CD4-positive, alpha-beta T cell treated with Interleukin-4 for 4 hours (primary cell): Measurements from ENCODE around the gene UVRAG.

Experiments used
- DNase-seq: peaks from one replicate; pipeline ENCODE4 v3.0.0-alpha.2; 2020

Gene UVRAG

DNA sequence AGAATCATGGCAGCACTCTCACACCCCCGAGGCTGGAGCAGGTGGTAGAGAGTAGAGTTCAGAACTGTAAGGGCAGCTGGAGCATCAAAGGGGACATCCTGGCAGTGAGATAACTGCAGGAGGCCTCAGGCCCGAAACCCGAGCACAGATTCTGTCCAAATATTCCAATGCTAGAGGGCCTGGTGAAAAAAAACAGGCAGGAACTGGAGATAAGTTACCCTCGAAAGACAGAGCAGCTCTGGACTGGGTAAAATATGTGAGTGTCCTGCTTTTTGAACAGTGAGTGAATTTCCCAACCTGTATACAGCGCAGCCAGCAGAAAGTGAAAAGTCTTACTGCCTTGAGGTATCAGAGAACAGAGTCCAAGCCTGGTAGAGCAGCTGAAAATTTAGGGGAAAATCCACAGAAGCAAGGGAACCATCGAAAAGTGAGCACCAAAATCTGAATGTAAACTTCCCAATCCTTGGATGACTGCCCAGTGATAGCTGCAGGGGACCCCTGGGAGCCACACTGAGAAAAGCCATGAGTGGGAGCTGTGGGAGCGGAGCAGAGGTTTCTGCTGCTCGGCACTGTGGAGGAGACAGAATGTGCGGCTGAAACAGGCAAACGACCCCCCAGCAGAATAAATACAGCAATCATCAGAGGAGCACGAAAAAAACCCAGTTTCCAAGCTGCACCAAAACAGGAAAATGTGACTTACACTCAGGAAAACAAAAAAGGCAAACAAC lies 340.7 kb downstream of the UVRAG start:
- DNase-seq = no peak

DNA sequence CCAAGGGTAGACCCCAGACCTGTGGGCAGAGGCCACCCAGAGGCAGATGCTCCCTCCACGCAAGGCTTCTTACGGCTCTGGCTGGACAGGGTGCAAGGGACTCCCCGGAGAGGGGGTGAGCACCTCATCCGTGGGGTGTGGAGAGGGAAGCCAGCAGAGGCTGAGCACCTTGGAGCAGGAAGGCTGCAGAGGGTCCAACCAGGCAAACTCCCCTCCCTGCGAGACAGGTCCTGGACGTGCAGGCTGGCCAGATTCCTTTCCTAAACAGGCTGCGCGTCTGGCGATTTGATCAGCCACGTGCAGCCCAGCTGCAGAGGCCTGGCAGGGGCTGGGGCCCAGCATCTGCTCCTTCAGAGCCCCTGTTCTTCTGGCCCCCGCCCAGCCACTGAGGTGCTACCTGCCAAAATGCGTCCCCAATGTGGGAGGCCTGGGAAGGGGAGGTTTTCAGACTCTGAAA lies 342.0 kb downstream of the UVRAG start:
- DNase-seq = no peak

DNA sequence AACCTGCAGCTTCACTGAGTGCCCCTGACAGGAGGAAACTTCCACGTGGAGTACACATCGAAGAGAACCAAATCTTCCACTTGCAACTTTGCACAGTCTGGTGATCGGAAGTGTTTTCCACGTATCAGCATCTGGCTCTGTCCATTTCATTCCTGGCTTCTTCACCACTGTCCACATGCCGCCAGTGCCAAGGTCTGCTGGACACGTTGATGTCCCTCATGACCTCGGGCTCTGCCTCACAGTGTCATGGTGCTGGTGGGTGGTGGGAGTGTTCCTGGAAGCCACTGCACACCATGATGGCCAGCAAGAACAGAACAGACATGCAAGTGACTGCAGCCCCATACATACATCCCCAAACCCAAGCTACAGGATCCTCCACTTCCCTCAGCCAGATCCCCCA lies 342.9 kb downstream of the UVRAG start:
- DNase-seq = no peak

GRCh38 chr11:76158394-76159302 lies 343.6 kb downstream of the UVRAG start:
- DNase-seq = no peak

DNA sequence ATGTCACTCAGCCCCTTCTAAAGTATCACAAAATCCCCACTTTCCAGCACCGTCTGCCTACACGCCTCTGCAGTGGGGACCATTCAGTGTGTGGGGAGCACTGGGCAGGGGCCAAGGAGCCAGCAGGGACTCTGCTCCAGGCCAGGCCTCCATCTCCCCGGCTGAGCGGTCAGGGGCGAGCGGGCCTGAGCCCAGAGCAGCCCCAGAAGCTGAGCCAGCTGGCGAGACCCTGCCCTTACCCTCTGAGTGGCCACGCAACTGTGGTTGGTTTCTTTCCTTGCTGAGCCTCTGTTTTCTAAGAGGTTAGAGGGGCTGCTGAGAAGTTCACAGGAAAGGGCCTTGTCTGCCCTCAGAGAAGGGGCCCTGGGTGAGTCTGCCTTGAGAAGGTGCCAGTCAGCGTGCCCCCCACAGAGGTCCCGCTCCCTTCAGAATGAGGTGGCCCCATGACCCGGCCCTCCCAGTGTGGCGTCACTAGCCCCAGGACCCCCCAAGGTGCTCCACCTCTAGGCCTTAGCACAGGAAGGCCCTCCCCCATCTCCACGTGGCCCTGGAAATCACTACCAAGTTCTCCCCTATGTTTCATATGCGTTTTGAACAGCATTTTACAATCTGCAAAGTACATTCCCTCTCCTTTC lies 344.4 kb downstream of the UVRAG start:
- DNase-seq = no peak

DNA sequence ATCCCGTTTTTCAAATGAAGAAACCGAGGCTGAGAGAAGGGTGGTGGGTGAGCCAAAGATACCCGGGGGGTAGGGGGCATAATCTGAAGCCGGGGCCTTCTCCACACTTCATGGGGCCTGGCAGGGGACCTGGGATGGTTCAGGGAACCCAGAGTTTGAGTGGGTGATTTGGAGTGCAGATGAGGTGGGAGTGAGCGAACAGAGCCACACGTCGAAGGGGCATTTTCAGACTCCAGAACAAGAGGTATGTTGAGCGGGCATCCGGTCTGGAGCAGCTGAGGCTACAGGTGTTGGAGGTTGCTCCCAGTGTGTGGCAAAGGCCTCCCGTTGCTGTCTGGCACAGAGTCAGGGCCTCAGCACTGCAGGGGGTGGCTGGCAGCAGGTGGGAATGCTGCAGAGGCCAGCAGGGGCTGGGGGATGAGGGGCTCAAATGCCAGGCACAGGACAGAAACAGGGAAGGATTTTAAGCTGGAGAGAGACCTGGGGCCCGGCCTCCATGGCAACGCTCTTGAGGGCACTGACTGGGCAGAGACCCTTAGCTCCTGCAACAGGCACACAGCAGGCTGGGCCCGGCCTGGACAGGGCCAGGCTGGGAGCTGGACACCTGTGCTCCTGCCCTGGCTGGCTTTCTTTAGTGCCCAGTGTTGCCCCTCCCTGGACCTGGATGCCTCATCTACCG lies 345.1 kb downstream of the UVRAG start:
- no peak for DNase-seq

GRCh38 chr11:76160856-76161255 lies 345.8 kb downstream of the UVRAG start:
- DNase-seq = no peak

- DNase-seq = no peak
Measured at GRCh38 chr11:76161261-76161961, 346.4 kb downstream of the UVRAG start.

GRCh38 chr11:76162336-76163288 lies 347.6 kb downstream of the UVRAG start:
- no peak for DNase-seq

DNA sequence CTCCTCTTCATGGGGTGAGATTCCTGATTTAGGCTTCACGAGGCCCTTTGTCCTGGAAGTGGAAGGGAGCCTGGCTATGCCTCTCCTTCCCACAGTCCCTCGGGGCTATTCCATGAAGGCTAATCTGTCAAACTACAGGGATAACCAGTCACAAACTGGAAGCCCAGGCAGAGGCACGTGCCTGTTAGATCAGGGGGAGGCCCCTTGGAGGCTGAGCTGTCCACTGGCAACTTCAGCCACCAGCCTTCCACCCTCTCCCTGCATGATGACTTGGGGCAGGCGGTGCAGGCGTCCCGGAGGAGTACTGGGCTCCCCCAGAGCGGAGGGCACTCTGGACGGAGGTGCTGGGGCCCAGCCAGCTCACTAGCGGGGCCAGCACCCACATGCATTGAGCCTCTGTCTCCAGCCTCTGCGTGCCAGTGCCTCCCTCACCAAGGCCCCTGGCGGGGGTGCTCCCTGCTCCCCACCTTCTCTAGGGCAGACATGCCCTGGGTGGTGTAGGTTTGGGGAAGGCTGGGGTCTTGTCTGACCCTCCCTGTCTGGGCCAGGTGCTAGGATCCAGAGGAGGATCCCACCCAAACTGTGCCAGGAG lies 348.4 kb downstream of the UVRAG start:
- no peak for DNase-seq

DNA sequence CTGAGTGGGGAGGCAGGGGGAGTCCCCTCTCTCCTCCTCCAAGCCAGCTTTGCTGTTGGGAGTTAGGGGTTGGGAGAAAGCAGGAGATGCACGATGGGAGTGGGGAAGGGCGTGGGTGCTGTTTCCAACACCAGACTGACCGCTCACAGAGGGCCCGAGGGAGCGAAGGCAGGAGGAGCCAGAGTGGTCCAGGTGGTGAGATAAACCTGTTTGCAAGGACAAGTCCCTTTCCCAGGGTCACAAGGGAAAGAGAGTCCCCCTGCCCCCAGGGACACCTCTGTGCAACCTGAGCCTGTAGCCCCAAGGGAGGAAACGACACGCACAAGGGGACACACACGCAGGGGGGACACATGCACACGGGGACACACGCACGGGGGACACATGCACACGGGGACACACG lies 349.1 kb downstream of the UVRAG start:
- DNase-seq = no peak

DNA sequence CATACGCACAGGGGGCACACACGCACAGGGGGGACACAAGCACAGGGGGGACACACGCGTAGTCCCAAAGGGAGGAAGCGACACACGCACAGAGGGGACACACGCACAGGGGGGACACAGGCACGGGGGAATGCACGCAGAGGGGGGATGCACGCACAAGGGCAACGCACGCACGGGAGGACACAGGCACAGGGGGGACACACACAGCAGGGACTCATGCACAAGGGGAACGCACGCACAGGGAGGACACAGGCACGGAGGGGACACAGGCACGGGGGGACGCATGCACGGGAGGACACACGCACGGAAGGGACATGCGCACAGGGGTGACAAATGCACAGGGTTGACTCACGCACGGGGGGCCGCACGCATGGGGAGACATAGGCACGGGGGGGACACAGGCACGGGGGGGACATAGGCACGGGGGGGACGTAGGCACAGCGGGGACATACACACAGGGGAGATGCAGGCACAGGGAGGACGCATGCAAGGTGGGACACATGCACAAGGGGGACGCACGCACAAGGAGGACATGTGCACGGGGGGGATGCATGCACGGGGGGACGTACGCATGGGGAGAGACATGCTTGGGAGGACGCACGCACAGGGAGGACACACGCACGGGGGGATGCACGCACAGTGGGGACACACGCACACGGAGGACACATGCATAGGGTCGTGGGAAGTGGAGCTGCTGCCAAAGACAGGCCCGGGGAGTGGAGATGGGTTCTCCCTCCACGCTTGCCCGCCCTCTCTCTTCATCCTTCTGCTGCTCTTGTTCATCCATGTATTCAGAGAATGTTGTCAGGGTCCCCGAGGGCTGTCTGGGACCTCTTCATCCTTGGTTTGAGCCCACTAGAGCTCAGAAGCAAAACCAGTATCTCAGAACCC lies 350.1 kb downstream of the UVRAG start:
- DNase-seq = no peak

DNA sequence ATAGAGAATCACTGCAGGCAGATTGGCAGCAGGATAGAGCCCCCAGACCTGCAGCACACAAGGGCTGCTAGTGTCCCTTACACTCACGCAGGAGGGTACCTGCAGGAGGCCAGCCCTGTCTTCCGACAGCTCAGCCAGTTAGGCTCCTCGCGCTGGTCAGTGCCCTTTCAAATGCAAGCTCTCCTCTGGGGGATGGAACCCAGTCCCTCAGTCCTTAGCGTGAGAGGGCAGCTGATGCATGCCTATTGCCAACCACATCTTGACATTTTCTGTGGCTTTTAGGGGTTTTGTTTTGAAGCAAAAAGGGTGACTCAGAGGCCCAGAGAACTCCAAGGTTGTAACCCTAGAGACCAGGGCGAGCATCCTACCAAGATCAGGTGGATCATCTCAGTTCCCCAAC lies 351.3 kb downstream of the UVRAG start:
- DNase-seq = no peak

GRCh38 chr11:76167590-76167989 lies 352.6 kb downstream of the UVRAG start:
- DNase-seq = no peak

DNA sequence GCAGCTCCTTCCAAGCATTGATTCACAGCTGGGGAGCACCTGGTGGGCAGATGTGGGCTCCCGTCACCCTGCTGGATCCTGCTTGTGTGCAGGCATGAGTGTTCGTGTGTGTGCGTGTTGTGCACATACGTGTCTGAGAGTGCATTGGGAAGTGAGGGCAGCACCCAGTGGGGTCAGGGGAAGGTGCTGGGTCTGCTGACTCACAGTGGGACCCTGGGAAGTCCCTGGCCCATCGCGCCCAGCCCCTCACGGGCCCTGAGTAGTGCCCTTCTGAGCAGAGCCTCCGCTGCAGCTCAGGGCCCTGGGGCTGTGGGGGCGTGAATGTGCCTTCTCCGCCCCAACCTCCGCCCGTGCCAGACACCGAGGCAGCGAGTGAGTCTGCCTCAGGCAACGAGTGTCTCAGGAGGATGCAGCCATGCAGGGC lies 354.5 kb downstream of the UVRAG start:
- DNase-seq = no peak

DNA sequence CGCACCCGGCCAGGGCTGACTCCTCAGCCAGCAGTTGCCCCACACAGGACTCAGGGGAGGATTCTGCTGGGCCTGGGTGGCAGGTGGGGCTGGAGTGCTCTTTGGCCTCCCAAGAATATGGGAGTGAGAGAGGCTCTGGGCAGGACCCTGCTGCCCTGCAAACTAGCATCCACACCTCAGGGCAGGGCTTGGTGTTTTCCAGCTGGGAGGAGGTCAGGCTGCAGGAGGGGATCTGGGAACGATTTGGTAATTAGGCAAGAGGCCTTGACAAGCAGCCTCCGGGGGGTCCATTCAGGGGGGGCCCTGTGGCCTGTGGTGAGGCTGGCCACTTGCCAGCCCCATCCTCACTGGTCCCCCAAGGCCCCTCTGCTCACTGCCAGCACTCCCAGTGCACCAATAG lies 355.5 kb downstream of the UVRAG start:
- DNase-seq = no peak

GRCh38 chr11:76172583-76172982 lies 357.6 kb downstream of the UVRAG start:
- no peak for DNase-seq

DNA sequence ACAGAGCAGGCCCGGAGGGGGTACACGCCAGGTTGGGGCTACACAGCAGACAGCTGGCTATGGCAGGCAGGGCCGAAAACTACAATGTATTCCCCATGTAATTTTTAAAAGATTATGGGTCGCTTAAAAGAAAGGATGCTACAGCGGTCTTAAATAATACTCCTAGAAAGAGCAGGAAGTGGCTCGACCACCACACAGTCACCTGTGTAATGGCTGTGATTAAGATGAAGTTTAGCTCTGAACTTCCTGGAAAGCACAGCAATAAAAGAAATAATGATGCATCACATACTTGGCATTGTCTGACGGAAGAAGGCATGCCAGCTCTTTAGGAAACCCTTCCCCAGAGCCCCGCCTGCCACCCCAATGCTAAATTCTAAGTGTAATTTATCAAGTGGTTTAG lies 358.7 kb downstream of the UVRAG start:
- no peak for DNase-seq

- DNase-seq = no peak
Measured at GRCh38 chr11:76174330-76174729, 359.3 kb downstream of the UVRAG start.

DNA sequence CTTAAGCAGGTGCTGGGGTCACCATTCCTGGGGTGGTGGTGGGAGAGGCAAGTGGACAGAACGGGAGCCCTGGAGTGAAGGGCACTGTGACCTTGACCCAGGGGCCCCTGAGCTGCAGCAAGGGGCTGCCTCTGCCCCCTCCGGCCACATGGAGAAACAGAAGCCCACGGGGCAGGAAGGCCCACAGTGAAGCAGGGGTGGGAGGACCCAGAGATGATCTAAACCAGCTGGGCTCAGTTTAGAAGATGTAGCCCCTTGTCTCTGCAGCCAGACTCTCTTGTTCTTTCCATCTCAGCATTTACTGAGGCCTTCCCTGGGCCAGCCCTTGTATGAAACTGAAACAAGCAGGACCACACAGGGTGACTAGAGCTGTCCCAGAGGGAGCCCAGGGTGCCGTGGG lies 360.8 kb downstream of the UVRAG start:
- no peak for DNase-seq
